Skeletal muscle cell (primary cell): ENCODE results near the gene MYOZ1.

ENCODE experiments used
- DNase-seq: peaks from one replicate; pipeline ENCODE4 v3.0.0-alpha.2; 2010; ENCODE audit warnings: low read depth
- H3K4me3 ChIP-seq: 2 replicates; pipeline ENCODE4 v1.5.1; 2011; ENCODE audit warnings: low read depth, mild to moderate bottlenecking, control low read depth, low read length, moderate library complexity

MYOZ1 gene

GRCh38 chr10:73648975-73649829 is 7.9 kb upstream of the MYOZ1 start:
- H3K4me3 ChIP-seq: peak overlapping the region; percentile 13
- no peak for DNase-seq

DNA sequence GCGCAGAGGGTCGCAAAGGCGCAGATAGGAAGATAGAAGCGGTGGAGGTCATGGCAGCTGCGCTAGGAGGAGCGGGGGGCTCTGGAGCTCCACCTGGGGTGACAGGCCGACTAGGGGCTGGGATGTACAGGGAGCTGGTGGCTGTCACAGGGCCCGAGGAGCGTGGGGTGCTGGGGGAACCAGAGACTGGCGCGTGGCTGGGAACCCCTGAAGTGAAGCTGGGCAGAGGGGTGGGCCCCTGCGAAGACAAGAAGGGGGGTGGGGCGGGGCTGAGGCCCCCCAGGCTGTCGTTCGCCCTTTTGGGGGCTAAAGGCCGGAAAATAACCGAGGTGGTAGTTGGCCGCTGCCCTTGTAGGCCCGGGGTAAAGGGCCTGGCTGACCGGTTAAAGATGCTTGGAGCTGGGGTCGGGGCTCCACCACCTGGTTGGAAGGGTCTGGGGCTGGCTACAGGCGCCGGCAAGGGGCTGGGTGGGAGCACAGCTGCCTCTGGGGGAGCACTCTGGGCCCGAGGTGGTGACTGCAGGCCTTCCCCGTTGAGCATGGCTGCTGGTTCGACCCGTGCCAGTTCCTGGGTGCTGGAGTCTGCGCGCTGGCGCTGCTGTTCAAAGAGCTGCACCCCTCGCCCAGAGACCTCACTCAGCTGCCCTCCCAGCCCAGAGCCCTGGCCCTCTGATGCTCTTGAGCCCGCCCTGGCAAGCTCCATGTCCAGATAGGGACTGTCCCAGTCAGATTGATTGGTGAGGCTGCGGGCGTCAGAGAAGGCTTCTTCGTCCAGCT is 6.8 kb upstream of the MYOZ1 start:
- H3K4me3 ChIP-seq: peak overlapping the region; percentile 48

DNA sequence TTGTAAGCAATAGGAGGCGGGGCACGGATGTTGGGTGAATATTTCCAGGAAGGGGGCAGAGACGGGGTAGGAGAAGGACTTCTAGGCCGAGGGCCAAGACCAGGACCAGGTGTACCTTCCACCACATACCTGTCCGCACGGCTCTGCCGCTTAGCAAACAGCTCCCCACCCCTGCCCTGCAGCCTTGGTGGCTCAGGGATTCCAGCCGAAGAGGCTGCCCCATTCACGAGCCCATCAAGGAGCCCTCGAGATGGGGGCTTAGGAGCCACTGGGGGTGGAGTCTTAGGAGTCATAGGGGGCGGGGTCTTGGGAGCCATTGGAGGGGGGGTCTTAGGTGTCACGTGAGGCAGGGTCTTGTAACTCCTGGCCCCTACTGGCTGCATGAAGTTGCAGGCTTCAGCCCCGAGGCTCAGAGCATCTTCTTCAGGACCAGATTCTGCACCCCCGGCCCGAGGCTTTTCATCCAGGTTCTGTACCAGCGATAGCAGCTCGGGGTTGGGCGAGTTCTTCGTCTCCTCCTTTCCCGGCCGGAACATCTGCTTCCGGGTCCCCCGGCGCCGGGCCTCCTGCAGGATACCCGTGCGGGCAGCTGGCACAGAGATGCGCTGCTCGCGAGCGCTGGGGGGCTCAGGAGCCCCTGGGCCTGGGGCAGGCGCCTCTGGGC is 6.1 kb upstream of the MYOZ1 start:
- peak overlapping the region; percentile 48 for H3K4me3 ChIP-seq
- DNase-seq: no peak

More for the DNA sequence above, 6.8 kb upstream of the MYOZ1 start:
- no peak for DNase-seq

DNA sequence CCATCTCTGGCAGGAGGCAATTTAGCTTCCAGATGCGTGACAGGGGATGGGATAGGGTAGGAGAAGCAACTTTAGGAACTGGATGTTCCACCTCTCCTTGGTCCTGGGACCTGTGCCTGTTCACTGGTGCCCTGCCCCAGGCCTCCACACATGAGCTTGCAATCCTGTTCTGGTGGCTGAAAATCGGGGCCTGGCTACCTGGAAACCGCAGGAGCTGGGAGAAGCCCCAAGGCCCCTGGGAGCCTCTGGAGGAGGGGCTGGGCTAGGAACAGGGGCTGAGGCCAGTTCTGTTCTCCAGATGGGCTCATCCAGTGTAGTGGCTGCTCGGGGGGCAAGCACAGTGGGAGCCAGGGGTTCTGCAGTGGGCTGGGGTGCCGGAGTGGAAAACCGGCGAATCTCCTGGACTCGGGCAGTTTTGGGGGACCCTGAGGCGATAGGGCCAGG is 5.3 kb upstream of the MYOZ1 start:
- no peak for DNase-seq
- no peak overlapping the region for H3K4me3 ChIP-seq

GRCh38 chr10:73645251-73645650 is 4.0 kb upstream of the MYOZ1 start:
- no peak for DNase-seq
- H3K4me3 ChIP-seq: no peak overlapping the region

- no peak for DNase-seq
- H3K4me3 ChIP-seq: no peak overlapping the region
Measured at GRCh38 chr10:73644767-73645166, 3.5 kb upstream of the MYOZ1 start.

GRCh38 chr10:73644015-73644743 is 2.9 kb upstream of the MYOZ1 start:
- DNase-seq: no peak
- H3K4me3 ChIP-seq: no peak overlapping the region

GRCh38 chr10:73643362-73643761 is 2.1 kb upstream of the MYOZ1 start:
- no peak overlapping the region for H3K4me3 ChIP-seq

GRCh38 chr10:73639286-73639685 is 2.0 kb downstream of the MYOZ1 start:
- H3K4me3 ChIP-seq: no peak overlapping the region

More at GRCh38 chr10:73643362-73643761, 2.1 kb upstream of the MYOZ1 start:
- DNase-seq: no peak

DNA sequence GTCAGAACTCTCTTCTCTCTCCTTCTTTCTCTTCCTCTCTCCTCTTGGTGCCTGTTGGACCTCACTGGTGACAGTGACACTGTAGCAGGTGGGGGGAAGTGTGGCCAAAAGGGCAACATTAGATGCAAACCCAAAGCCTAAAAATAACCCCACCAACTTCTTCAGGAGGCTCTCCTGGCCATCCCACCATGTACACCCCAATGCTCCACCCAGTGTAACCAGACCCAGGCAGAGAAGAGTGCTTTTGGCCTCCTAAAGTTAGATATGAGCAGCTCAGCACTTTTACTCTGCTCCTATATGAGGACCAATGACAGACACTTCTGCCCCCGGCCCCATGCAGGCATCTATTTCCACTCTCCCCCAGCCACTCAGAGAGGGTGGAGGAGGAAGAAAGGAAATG is 5.5 kb downstream of the MYOZ1 start:
- no peak for DNase-seq

More at GRCh38 chr10:73639286-73639685, 2.0 kb downstream of the MYOZ1 start:
- no peak for DNase-seq

DNA sequence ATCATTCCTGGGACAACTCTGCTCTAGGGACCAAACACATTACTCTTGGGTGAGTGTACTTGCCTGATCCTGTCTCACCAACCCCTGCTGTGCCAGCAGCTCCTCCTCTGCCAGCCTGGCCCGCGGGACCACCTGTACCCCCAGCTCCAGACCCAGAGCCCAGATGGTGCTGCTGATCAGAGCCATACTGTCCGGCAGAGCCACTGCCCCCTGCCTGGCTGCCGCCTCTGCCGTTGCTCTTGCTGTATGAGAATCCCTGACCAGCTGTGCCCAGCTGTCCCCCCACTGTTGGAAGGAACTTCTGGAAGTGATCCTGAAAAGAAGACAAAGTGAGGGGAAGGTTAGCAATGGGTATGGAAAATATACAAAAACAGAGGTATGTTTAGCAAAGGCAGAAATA is 6.9 kb downstream of the MYOZ1 start:
- H3K4me3 ChIP-seq: no peak overlapping the region
- no peak for DNase-seq

More for the DNA sequence above, 5.5 kb downstream of the MYOZ1 start:
- no peak overlapping the region for H3K4me3 ChIP-seq

DNA sequence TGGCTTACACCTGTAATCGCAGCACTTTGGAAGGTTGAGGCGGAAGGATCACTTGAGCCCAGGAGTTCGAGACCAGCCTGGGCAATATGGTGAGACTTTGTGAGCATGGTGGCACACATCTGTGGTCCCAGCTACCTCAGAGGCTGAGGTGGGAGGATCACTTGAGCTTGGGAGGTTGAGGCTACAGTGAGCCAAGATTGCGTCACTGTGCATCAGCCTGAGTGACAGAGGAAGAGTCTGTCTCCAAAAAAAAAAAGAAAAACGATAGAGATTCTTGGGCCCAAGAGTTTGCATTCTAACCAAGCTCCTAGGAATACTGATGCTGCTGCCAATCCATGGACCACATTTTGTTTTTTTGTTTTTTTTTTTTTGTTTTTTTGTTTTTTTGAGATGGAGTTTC is 12.1 kb downstream of the MYOZ1 start:
- DNase-seq: no peak
- no peak overlapping the region for H3K4me3 ChIP-seq

GRCh38 chr10:73628405-73628804 is 12.9 kb downstream of the MYOZ1 start:
- H3K4me3 ChIP-seq: no peak overlapping the region
- no peak for DNase-seq

DNA sequence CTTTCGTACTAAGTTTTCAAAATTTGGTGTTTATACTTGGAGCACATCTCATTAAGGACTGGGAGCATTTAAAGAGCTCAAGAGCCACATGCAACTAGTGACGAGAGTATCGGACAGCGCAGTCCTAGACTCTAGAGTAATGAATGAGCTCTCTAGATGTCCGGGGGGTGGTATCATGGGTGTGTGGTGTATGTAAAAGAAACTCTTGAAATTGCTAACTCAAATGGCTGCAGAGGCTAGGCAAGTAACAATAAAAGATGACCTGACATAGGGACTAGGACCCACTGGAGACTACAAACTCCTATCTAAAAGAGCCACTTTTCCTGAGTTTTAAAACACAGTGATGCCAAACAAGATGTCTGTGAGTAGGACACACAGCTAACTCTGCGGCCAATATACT is 14.0 kb downstream of the MYOZ1 start:
- DNase-seq: no peak
- H3K4me3 ChIP-seq: no peak overlapping the region

GRCh38 chr10:73625884-73626752 is 15.2 kb downstream of the MYOZ1 start:
- H3K4me3 ChIP-seq: peak overlapping the region; percentile 89

DNA sequence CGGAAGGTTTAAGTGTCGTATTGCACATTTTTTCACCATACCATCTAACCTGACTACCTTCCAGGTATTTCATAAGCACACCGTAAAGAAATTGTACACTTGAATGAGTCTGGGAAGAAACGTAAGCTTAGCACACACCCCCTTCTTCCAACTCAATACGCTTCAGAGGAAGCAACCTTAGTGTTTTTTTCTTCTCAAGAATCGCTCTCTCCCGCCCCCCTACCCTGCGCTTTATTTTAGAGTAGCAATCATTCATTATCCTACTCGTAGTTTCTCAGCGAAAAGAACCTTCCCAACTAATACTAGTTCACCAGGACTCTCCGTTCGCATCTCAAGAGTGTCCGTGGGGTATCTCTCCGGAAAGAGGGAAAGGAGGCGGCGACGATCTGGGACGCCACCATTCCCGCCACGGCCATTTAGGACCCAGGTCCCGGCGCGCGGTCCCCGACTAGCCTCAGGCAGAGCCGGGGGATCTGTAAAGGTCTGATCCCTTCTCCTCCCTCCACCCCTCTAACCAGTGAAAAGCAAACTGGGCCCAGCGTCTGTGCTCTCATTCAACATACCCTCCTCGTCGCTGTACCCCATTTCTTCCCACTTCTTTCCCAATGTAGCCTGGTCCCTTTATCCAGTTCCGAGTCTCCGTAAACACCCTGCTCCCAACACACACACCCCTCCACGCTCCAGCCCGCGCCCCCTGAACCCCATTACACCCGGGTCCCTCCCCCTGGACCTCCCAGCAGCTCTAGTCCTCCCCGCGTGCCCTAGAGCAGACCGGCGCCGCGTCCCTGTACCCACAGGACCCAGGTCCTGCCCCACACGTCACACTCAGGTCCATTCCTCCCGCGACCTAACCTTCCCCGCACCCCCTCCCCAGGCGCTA is 16.0 kb downstream of the MYOZ1 start:
- DNase-seq: no peak
- H3K4me3 ChIP-seq: peak overlapping the region; percentile 89

More at GRCh38 chr10:73625884-73626752, 15.2 kb downstream of the MYOZ1 start:
- peak; percentile 92 for DNase-seq

- DNase-seq: no peak
Measured at GRCh38 chr10:73623056-73623455, 18.2 kb downstream of the MYOZ1 start.

More at GRCh38 chr10:73623056-73623455, 18.2 kb downstream of the MYOZ1 start:
- H3K4me3 ChIP-seq: no peak overlapping the region
